ENCODE data around the gene C11orf42. TPM values are rescaled to one million over a fixed set of nuclear protein-coding genes. Genes with fewer than 3 reads are reported as not detected.

Gene C11orf42
- total RNA-seq, 3 donors from 2014 or later = not detected

GRCh38 chr11:6258141-6258540 lies 52.8 kb downstream of the C11orf42 start:
- Mint-ChIP-seq H3K9me3 (no peaks in the 10 kb centered on the region), H3K36me3 (ENCODE audit: insufficient read depth) (no peaks in the 10 kb centered on the region), H3K4me1 (ENCODE audit: low read depth) (peaks cover 3% of the 10 kb centered on the region), H3K27me3 (ENCODE audit: low read depth) (peaks cover 15% of the 10 kb centered on the region), H3K4me3 (no peak overlapping the region)
- ATAC-seq = no peak
- DNase-seq = no peak

GRCh38 chr11:6258571-6259081 lies 53.3 kb downstream of the C11orf42 start:
- Mint-ChIP-seq H3K9me3 (no peaks in the 10 kb centered on the region), H3K4me1 (ENCODE audit: low read depth) (peaks cover 3% of the 10 kb centered on the region), H3K27me3 (ENCODE audit: low read depth) (peaks cover 17% of the 10 kb centered on the region), H3K36me3 (ENCODE audit: insufficient read depth) (no peaks in the 10 kb centered on the region), H3K4me3 (peak overlapping the region; percentile 67)
- peak; percentile 21 to 31 for ATAC-seq
- no peak for DNase-seq

- peaks cover 34% of the 10 kb centered on the region for H3K27me3 Mint-ChIP-seq (ENCODE audit: low read depth)
- no peaks in the 10 kb centered on the region for H3K9me3 Mint-ChIP-seq
- DNase-seq (no peak), ATAC-seq (no peak)
- no peaks in the 10 kb centered on the region for H3K36me3 Mint-ChIP-seq (ENCODE audit: insufficient read depth)
- peaks cover 3% of the 10 kb centered on the region for H3K4me1 Mint-ChIP-seq (ENCODE audit: low read depth)
- no peak overlapping the region for H3K4me3 Mint-ChIP-seq
Observed at GRCh38 chr11:6260207-6260726, 54.9 kb downstream of the C11orf42 start.

Other genes with a start within 250 kb of the C11orf42 start
- not detected for gene OR56A5, start 237.1 kb upstream of the C11orf42 start, total RNA-seq
- not detected for gene OR52L1, start 218.6 kb upstream of the C11orf42 start, total RNA-seq
- gene OR56A4, start 198.6 kb upstream of the C11orf42 start, total RNA-seq = not detected
- not detected for gene OR56A1, start 174.8 kb upstream of the C11orf42 start, total RNA-seq
- gene OR56B4, start 97.9 kb upstream of the C11orf42 start, total RNA-seq = not detected
- gene OR52B2, start 35.2 kb upstream of the C11orf42 start, total RNA-seq = not detected
- gene OR52W1, start 6.3 kb upstream of the C11orf42 start, total RNA-seq = not detected
- gene FHIP1B, start 29.1 kb downstream of the C11orf42 start, total RNA-seq = 10 to 100 TPM; 21.5 to 27.1 (median 22.9) TPM
- gene CNGA4, start 33.5 kb downstream of the C11orf42 start, total RNA-seq = not detected
- gene CCKBR, start 54.3 kb downstream of the C11orf42 start, total RNA-seq = not detected
- gene CAVIN3, start 114.9 kb downstream of the C11orf42 start, total RNA-seq = 10 to 100 TPM in 2 of 3 donors, 1 to 10 TPM in 1; 8.6 to 26.1 (median 14.0) TPM
- 10 to 100 TPM; 13.1 to 18.2 (median 16.3) TPM for gene SMPD1, start 184.9 kb downstream of the C11orf42 start, total RNA-seq
- 10 to 100 TPM; 25.7 to 34.5 (median 27.9) TPM for gene APBB1, start 213.5 kb downstream of the C11orf42 start, total RNA-seq
- gene HPX, start 235.4 kb downstream of the C11orf42 start, total RNA-seq = 1 to 10 TPM in 1 of 3 donors, under 1 TPM in 2; 0.71 to 2.0 (median 0.96) TPM